Measurements from ENCODE around the gene RABGAP1L.

DNA sequence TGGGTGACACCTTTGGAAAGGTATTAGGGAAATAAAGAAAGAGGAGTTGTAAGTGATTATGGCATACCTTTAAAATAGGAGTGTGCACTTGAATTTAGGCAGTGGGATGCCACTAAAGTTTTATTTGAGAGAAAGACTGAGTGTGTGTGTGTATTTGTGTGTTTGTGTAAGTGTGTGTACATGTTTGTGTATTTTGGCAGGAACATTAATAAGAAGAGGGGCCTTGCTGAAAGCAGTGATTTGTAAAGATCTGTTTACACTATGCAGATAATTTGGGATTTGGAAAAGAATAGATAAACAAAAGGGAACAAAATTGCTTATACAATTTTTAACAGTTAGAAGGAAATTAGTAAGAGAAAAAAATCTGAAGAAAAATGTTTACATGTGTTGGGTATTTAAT lies 409.2 kb downstream of the RABGAP1L start:
- TF ChIP-seq POLR2A (IDR thresholded peaks at IDR 0.05) (no peak), CTCF (IDR thresholded peaks at IDR 0.05) (no peak)
